PC-9 (cell line): ENCODE results near the gene ARMC9.

Source experiments
- CTCF ChIP-seq: fragments of 200-600 bp; sonication (generic); conservative IDR thresholded peaks from 2 replicates; pipeline ENCODE4 v1.6.1; 2017; ENCODE audit warnings: mixed run types, antibody characterized with exemption, mild to moderate bottlenecking, moderate library complexity
- EZH2 ChIP-seq: fragments of 200-600 bp; sonication (generic); IDR thresholded peaks from 2 replicates; pipeline ENCODE4 v1.8.0; 2017; ENCODE audit warnings: antibody characterized with exemption, low read depth

- no peak for TF ChIP-seq CTCF
- TF ChIP-seq EZH2 = no peak
These were observed 19.9 kb downstream of the ARMC9 start for GRCh38 chr2:231218366-231218765.
